Measurements from ENCODE around the gene COX10. TPM values are rescaled to one million over a fixed set of nuclear protein-coding genes. Genes with fewer than 3 reads are reported as not detected.

The COX10 gene
- total and polyA plus RNA-seq, 8 donors = 7.6 to 40.4 (median 17.0) TPM

GRCh38 chr17:14070344-14070984 is 1.2 kb downstream of the COX10 start:
- DNase-seq = peak in 1 of 2 donors; percentile 28
- H3K4me3 ChIP-seq = peak overlapping the region; percentile 80 to 96 (median 96)
- no peaks in the 10 kb centered on the region for H3K9me3 ChIP-seq
- WGBS, 5 donors = 48 to 61% (median 51%) methylated on average over 6 of the region's 6 CpGs
- no peak overlapping the region for H3K27ac ChIP-seq
- H3K4me1 ChIP-seq = peaks cover 7 to 35% (median 31%) of the 10 kb centered on the region in 4 donors
- intact Hi-C loops (cut with DNase I; ENCODE audit: low total_unique reads) = no loop called here
- peaks cover 0 to 16% (median 14%) of the 10 kb centered on the region in 4 donors for H3K36me3 ChIP-seq
- TF ChIP-seq EP300 (IDR thresholded peaks at IDR 0.05) (no peak), POLR2AphosphoS5 (IDR thresholded peaks at IDR 0.05) (no peak), POLR2A (IDR thresholded peaks at IDR 0.05) (no peak)
- no peaks in the 10 kb centered on the region for H3K27me3 ChIP-seq

GRCh38 chr17:14072881-14073280 is 3.6 kb downstream of the COX10 start:
- intact Hi-C loops (cut with DNase I; ENCODE audit: low total_unique reads) = no loop called here
- TF ChIP-seq EP300 (IDR thresholded peaks at IDR 0.05) (no peak), POLR2A (IDR thresholded peaks at IDR 0.05) (no peak), POLR2AphosphoS5 (IDR thresholded peaks at IDR 0.05) (no peak), CTCF (IDR thresholded peaks at IDR 0.05) (no peak)
- DNase-seq = no peak
- no peaks in the 10 kb centered on the region for H3K9me3 ChIP-seq
- 74 to 93% (median 87%) methylated on average over 5 of the region's 5 CpGs for WGBS, 5 donors
- H3K4me1 ChIP-seq = peaks cover 7 to 34% (median 30%) of the 10 kb centered on the region in 4 donors
- peaks cover 6 to 40% (median 37%) of the 10 kb centered on the region in 4 donors for H3K36me3 ChIP-seq
- no peaks in the 10 kb centered on the region for H3K27me3 ChIP-seq
- no peak overlapping the region for H3K4me3 ChIP-seq
- no peak overlapping the region for H3K27ac ChIP-seq

GRCh38 chr17:14078027-14078426 is 8.7 kb downstream of the COX10 start:
- Histone ChIP-seq H3K27ac (no peak overlapping the region), H3K4me3 (no peak overlapping the region), H3K4me1 (peaks cover 0 to 7% (median 3%) of the 10 kb centered on the region in 4 donors), H3K27me3 (no peaks in the 10 kb centered on the region), H3K9me3 (no peaks in the 10 kb centered on the region), H3K36me3 (peaks cover 10 to 80% (median 63%) of the 10 kb centered on the region in 4 donors)
- WGBS, 5 donors = 78 to 90% (median 81%) methylated on average over 3 of the region's 3 CpGs
- no peak for DNase-seq
- TF ChIP-seq POLR2AphosphoS5 (IDR thresholded peaks at IDR 0.05) (no peak), POLR2A (IDR thresholded peaks at IDR 0.05) (no peak), CTCF (IDR thresholded peaks at IDR 0.05) (no peak), EP300 (IDR thresholded peaks at IDR 0.05) (no peak)
- intact Hi-C loops (cut with DNase I; ENCODE audit: low total_unique reads) = no loop called here

GRCh38 chr17:14080847-14081251 is 11.5 kb downstream of the COX10 start:
- H3K36me3 ChIP-seq = peaks cover 10 to 64% (median 44%) of the 10 kb centered on the region in 4 donors
- H3K4me3 ChIP-seq = no peak overlapping the region
- intact Hi-C loops (cut with DNase I; ENCODE audit: low total_unique reads) = no loop called here
- TF ChIP-seq EP300 (IDR thresholded peaks at IDR 0.05) = no peak
- no peak for TF ChIP-seq POLR2AphosphoS5 (IDR thresholded peaks at IDR 0.05)
- TF ChIP-seq POLR2A (IDR thresholded peaks at IDR 0.05) = no peak
- TF ChIP-seq CTCF (IDR thresholded peaks at IDR 0.05) = no peak
- H3K27ac ChIP-seq = no peak overlapping the region
- H3K4me1 ChIP-seq = peaks cover 0 to 19% (median 8%) of the 10 kb centered on the region in 4 donors
- WGBS, 5 donors = 59 to 83% (median 81%) methylated on average over 4 of the region's 4 CpGs
- H3K27me3 ChIP-seq = no peaks in the 10 kb centered on the region
- no peak for DNase-seq
- H3K9me3 ChIP-seq = no peaks in the 10 kb centered on the region

- Histone ChIP-seq H3K36me3 (peaks cover 4 to 44% (median 24%) of the 10 kb centered on the region in 4 donors), H3K9me3 (no peaks in the 10 kb centered on the region), H3K27ac (no peak overlapping the region), H3K4me1 (peaks cover 0 to 27% (median 10%) of the 10 kb centered on the region in 4 donors), H3K4me3 (no peak overlapping the region), H3K27me3 (no peaks in the 10 kb centered on the region)
- no peak for TF ChIP-seq CTCF (IDR thresholded peaks at IDR 0.05)
- TF ChIP-seq POLR2A (IDR thresholded peaks at IDR 0.05) = no peak
- DNase-seq = no peak
- 87 to 94% (median 92%) methylated on average over 8 of the region's 8 CpGs for WGBS, 5 donors
- intact Hi-C loops (cut with DNase I; ENCODE audit: low total_unique reads) = no loop called here
These were observed 13.5 kb downstream of the COX10 start for GRCh38 chr17:14082848-14083247.
